ENCODE measurements around the gene SBF2. TPM values are rescaled to one million over a fixed set of nuclear protein-coding genes. Genes with fewer than 3 reads are reported as not detected.

Gene SBF2
- total RNA-seq, 2 experiments from 2014 or later: 14.2 to 15.2 TPM

GRCh38 chr11:10022764-10023163 is 271.3 kb downstream of the SBF2 start:
- TF ChIP-seq CTCF (IDR thresholded peaks at IDR 0.05): no peak
- Histone ChIP-seq H3K27ac (ENCODE audit: low read depth in 1 of 2, low read length in 2 of 2) (no peak overlapping the region), H3K4me3 (ENCODE audit: low read length) (no peak overlapping the region), H3K27me3 (ENCODE audit: control insufficient read depth in 1 of 2, insufficient read depth in 2 of 2, low read length in 2 of 2) (no peaks in the 10 kb centered on the region), H3K36me3 (ENCODE audit: insufficient read depth, low read length) (no peaks in the 10 kb centered on the region), H3K9me3 (ENCODE audit: control insufficient read depth in 1 of 2, insufficient read depth in 1 of 2, low read length in 2 of 2) (no peaks in the 10 kb centered on the region), H3K4me1 (ENCODE audit: insufficient read depth, low read length) (no peaks in the 10 kb centered on the region)
- intact Hi-C loops (cut with DNase I, micrococcal nuclease): no loop called here
- Mint-ChIP-seq H3K4me1 (ENCODE audit: low read depth) (peaks cover 20% of the 10 kb centered on the region), H3K9me3 (no peaks in the 10 kb centered on the region), H3K27me3 (no peaks in the 10 kb centered on the region), H3K4me3 (no peak overlapping the region), H3K36me3 (ENCODE audit: low read depth) (peaks cover 6% of the 10 kb centered on the region), H3K27ac (no peak overlapping the region)
- POLR2A ChIA-PET: no interaction called here
- no peak for ATAC-seq (ENCODE audit: poor library complexity)
- DNase-seq: no peak
- CTCF ChIA-PET: no interaction called here

- no peaks in the 10 kb centered on the region for H3K27me3 Mint-ChIP-seq
- TF ChIP-seq CTCF (IDR thresholded peaks at IDR 0.05): no peak
- H3K27ac Mint-ChIP-seq: no peak overlapping the region
These were observed 272.5 kb downstream of the SBF2 start for GRCh38 chr11:10021563-10021962.

GRCh38 chr11:10019906-10020682 is 273.9 kb downstream of the SBF2 start:
- Mint-ChIP-seq H3K27me3 (no peaks in the 10 kb centered on the region), H3K4me1 (ENCODE audit: low read depth) (peaks cover 20% of the 10 kb centered on the region), H3K36me3 (ENCODE audit: low read depth) (peaks cover 19% of the 10 kb centered on the region), H3K9me3 (peaks cover 4% of the 10 kb centered on the region), H3K27ac (no peak overlapping the region), H3K4me3 (no peak overlapping the region)
- intact Hi-C loops (cut with DNase I, micrococcal nuclease): no loop called here
- ATAC-seq (ENCODE audit: poor library complexity): no peak
- TF ChIP-seq CTCF (IDR thresholded peaks at IDR 0.05): no peak
- Histone ChIP-seq H3K27ac (ENCODE audit: low read depth in 1 of 2, low read length in 2 of 2) (no peak overlapping the region), H3K9me3 (ENCODE audit: control insufficient read depth in 1 of 2, insufficient read depth in 1 of 2, low read length in 2 of 2) (peaks cover 0 to 4% of the 10 kb centered on the region in 2 experiments), H3K4me3 (ENCODE audit: low read length) (no peak overlapping the region), H3K27me3 (ENCODE audit: control insufficient read depth in 1 of 2, insufficient read depth in 2 of 2, low read length in 2 of 2) (no peaks in the 10 kb centered on the region), H3K4me1 (ENCODE audit: insufficient read depth, low read length) (no peaks in the 10 kb centered on the region), H3K36me3 (ENCODE audit: insufficient read depth, low read length) (no peaks in the 10 kb centered on the region)
- CTCF ChIA-PET: no interaction called here
- DNase-seq: no peak
- POLR2A ChIA-PET: interaction anchor here (0.7 kb wide), 1 partner anchor 1265 kb away, joined by 3 read pairs; no protein-coding TSS in a partner anchor

More at GRCh38 chr11:10021563-10021962, 272.5 kb downstream of the SBF2 start:
- intact Hi-C loops (cut with DNase I, micrococcal nuclease): no loop called here
- ChIA-PET POLR2A (no interaction called here), CTCF (no interaction called here)
- no peak overlapping the region for H3K4me3 ChIP-seq (ENCODE audit: low read length)
- H3K36me3 ChIP-seq (ENCODE audit: insufficient read depth, low read length): no peaks in the 10 kb centered on the region
- no peaks in the 10 kb centered on the region for H3K27me3 ChIP-seq (ENCODE audit: control insufficient read depth in 1 of 2, insufficient read depth in 2 of 2, low read length in 2 of 2)
- peaks cover 0 to 1% of the 10 kb centered on the region in 2 experiments for H3K9me3 ChIP-seq (ENCODE audit: control insufficient read depth in 1 of 2, insufficient read depth in 1 of 2, low read length in 2 of 2)
- Mint-ChIP-seq H3K4me1 (ENCODE audit: low read depth) (peaks cover 20% of the 10 kb centered on the region), H3K9me3 (no peaks in the 10 kb centered on the region), H3K36me3 (ENCODE audit: low read depth) (peaks cover 10% of the 10 kb centered on the region), H3K4me3 (no peak overlapping the region)
- H3K4me1 ChIP-seq (ENCODE audit: insufficient read depth, low read length): no peaks in the 10 kb centered on the region
- H3K27ac ChIP-seq (ENCODE audit: low read depth in 1 of 2, low read length in 2 of 2): no peak overlapping the region
- ATAC-seq (ENCODE audit: poor library complexity): no peak
- DNase-seq: no peak
